HG03159 (cell line): ENCODE measurements around the gene PDCD11.
A peak's percentile ranks its signal among the peaks of the same experiment; 100 is the strongest.

Source experiments
- ATAC-seq: cut with Tn5 transposase; IDR thresholded peaks from one replicate; pipeline ENCODE4 v1.9.1; 2021; ENCODE audit warnings: mild to moderate bottlenecking, moderate library complexity; ENCODE audit not compliant: unreplicated experiment

Gene PDCD11

DNA sequence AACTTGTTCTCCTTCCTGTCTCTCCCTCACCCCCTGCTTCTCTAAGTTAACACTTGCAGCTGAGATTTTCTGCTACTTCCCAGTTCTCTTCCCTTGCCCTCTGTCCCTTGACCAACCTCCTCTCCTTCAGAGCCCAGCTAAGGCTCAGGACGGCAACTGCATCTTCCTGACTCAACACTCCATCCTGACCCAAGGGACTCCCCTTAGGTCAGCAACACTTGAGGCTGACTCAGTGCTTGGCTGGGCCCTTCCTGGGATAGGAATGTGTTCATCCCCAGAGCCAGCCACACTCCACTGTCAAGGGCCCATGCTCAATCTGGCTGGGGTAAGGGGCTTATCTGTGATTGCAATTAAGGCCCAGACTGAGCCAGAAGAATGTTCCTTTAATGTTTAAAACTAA is 52.3 kb downstream of the PDCD11 start:
- no peak for ATAC-seq

DNA sequence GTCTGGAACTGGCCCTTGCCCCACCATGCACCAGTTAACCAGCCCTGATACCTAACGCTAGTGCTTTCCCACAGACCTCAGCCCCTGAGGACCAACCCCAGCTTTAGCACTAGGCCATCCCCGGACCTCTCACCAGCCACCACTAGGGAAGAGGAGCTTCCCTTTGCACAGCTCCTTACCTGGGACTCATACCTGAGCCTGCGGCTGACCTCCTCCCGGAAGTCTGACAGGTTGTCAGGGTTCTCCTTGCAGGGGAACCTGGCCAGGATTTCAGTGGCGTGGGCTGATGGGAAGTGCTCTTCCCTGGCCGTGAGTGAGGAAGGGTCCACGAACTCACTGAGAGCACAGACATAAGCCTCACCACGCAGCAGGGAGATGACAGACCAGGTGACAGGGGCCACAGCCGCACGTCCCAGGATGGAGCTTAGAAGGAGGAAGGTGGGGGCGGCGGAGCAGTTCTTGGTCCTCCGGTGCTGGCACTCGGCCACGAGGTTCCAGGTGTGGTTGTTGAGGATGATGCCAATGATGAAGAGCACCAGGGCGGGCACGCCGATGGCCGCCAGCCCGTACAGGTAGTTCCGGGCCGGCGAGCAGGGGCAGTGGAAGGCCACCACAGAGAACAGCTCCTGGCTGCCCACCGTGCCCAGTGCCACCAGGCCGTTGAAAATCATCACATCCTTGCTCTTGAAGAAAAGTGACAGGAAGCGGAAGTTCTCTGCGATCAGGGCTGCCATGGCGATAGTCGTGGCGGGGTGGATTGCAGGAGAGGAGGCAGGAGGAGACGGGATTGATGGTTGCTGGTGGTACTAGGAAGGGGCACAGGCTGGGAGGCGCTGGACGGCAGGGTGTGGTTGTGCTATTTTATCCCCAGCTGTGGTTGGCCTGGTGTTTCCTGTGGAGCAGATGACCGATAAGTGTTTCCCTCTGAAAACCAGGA is 53.0 kb downstream of the PDCD11 start:
- ATAC-seq = no peak

DNA sequence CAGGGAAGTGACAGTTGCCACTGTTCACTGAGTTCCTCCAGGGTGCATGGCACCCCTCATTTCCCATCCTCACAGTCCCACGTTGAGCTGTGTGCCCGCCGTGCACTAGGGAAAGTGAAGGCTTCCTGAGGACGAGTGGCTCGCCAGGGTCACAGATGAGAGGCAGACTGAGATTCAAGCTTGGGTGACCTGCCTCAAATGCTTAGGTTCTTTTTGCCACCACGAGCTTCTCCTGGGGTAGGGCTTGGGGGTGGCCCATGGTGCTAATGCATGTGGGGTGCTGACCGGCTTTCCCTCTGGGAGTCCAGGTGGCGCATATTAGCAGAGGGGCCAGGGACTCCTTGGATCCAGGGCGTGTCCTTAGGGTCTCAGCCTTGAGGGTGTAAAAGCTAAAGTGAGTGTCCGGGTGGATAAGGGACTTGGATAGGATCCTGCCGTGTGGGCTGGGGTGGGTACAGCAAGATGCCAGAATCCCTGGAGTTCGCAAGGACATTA is 53.8 kb downstream of the PDCD11 start:
- ATAC-seq = no peak

DNA sequence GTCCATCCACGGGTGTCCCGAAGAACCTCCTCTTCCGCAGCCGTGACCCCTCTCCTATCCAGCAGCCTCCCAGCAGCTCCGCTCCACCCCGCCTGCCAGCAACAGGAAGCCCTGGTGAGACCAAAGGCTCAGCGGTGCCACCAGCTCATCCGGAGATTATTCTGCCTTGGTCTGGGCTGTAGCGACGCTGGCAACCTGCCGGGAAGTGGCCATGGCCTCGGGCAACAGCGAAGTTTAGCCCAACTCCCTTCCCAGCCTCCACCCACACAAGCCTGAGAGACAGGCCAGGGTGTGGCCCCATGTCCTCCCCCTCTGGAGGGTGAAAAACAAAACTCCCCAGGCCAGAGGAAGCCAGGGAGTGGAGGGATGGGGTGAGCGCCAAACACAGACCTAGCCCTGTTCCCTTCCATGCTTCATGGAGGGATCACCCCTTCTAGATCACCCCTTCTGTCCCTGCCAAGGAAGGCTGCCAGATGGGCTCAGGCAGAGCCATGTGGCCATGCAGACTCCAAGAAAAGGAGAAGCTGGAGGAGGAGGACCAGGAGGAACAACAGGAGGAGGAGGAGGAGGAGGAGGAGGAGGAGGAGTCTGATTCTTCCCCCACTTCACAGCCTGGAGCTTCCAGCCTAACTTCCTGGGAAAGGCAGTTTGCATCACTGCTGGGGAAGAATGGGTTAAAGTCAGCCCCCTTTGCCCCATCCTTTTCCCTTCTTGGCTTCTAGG is 54.8 kb downstream of the PDCD11 start:
- no peak for ATAC-seq

DNA sequence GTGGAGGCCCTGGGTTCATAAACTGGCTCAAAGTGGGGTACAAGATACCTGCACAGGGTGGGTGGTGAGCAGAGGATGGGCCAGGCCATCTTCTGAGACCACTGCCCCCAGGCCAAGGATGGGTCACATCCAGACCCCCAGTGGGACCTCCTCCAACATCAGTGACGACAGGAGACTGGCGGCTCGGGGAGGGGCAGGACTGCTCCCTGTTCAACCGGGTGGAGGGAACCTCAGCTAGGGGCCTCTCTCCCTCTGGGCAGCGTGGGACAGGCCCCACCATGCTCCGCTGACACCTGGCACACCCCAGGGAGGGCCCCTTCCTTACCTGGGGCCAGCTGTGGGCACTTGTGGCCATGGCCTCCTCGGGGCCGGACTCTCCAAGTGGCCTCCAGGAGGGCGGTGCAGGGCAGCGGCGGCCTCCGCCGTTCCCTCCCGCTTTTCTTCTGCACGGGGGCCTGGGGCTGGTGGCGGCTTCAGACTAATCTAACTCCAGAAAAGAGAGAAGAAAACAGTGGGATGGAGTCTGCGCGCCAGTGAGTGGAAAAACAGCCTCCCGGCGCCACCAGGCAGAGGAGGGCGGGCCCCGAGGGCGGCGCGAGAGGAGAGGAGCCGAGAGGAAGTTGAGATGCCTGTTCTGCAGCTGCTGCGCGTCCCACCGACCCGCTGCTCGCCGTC is 55.5 kb downstream of the PDCD11 start, which contains the start of gene CALHM2:
Gene CALHM2, minus strand, starts transcription at position 540 of the 675 bp plus-strand sequence. CDS start 2,429 bp downstream, outside the sequence.
- peak; percentile 70 for ATAC-seq

DNA sequence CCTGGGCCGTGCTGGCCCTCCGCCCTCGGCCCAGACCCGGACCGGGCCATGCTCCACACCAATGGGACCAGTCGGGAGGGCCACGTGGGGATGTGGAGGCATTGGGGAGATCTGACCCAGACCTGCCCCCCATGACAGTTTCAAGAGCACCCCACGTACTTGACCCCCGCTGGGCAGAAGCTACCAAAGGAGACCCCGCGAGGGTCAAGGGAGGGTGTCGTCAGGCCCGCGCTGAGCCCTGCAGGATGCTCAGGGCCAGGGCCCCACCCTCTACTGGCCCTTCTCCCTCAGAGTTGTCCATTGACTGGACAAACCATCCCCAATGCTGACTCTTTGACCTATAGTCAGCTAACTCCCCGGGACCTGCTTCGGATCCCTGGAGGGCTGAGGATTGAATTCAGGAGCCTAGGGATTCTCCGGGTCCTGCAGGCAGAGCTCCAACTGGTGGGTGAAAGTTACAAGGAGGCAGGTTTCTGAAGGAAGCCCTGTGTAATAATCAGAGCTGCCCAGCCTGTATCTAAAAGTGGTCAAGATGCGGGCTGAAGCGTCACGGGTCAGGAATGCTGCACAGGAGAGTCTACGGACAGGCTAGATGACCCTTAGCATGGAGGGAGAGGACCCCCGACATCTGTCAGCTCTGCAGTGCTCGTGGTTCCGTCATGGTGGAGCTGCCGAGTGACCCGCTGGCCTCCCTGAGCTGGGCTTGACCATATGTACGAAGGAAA is 56.2 kb downstream of the PDCD11 start:
- ATAC-seq = no peak

DNA sequence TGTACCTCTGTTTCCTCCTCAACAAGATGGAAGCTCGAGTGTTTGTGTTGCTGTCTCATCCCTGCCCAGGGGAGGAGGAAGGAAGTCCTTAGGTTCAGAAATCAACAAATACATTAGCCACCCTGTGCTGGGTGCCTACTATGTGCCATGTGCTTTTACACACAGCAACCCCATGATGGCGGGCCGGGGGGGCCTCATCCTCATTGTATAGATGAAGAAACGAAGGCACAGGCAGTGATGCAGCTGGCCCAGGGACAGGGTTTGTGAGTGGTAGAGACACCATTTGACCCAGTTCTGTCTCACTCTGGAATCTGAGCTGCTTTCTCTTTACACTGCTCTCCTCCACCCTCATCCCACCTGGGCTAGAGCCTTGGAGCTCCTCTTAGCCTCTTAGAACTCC is 57.6 kb downstream of the PDCD11 start:
- no peak for ATAC-seq

DNA sequence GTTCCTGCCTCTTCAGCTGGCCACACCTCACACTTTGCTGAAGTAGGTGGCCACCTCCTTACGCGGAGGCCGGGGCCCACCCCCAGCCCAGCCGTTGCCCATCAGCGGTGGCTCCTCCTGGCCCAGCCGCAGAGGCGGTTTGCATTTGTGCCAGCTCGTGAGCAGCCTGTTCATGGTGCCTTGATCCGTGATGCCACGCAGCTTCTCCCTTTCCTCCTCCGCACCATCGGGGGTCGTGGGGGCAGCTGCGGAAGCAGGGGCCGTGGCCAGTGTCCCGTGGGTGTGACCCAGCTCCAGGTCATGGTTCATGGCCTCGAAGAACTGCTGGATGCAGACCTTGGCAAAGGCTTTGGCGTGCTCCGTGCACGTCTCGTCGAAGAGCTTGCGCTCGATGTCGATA is 58.8 kb downstream of the PDCD11 start:
- ATAC-seq = no peak

DNA sequence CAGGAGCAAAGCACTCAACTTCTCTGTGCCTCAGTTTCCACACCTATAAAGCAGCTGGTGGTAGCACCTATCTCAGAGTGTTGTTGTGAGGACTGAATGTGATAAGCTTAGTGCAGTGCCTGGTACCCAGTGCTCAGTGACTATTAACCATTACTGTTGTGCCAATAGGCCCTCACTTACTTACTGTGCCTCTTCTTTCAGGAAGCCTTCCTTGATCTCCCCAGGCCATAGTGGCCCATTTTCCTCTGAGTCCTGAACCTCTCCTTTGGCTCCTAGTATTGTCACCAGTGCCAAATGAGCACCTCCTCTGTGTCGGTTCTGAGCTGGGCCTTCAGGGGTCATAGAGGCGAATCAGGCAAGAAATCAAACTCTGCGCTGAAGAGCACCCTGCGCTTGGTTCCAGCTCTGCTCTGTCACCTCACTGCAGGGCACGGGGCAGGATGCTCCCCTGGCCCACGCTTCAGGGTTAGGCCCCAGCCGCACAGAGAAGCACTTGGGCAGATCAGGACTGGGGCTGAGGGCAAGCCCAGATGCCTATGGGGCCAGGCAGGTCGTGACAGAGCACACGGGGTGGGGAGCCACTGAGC is 59.7 kb downstream of the PDCD11 start:
- no peak for ATAC-seq

DNA sequence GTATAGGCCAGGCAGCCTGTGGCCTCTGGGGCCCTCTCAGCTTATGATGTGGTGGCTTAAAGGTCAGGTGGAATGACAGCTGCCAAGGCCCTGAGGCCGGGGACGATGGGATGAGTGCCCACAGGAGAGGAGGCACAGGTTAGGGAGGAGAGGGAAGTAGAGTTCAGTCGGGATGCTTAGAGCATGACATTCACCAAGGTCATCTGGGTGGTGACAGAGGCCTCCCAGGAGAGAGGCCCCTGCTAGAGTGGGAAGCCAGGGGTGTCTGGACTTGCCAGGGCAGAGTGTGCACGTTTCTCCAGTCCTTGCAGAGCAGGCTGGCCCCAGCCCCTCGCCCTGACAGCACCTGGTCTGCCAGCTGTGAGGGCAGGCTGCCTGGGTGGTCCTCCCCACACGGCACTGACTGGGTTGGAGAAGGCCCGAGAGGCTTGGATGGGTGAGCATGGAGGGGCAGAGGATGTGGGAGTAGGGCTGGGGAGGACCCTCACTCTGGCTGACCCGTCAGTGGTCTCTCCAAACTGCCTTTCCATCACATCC is 60.8 kb downstream of the PDCD11 start:
- ATAC-seq = no peak

DNA sequence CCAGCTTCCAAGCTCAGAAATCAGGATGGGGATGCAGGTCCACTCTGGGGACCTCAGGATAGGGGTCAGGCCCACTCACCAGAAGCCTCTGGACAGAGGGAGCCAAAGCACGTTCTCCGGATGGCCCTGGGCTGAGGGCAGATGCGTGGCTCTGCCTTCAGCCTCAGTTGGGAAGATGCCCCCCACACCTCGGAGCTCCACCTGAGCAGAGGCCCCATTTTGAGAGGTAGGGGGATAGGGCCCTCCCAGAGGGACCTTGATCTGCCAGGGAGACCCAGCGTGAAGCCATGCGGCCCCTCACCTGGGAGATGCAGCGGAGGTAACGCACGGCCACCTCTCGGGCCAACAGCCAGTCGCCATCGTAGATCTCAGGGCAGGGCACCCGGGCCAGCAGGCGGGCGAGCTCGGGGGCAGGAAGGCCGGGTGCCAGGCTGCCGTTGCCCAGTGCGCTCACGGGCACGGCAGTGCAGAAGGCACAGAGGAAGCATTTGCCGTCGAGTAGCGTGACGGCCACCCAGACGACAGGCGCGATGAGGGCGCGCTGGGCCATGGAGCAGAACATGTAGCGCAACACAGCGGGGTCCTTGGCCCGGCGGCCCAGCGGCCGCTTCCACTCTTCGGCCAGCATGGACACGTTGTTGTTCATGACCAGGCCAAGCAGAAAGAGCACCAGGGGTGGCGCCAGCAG is 61.6 kb downstream of the PDCD11 start:
- ATAC-seq = no peak

DNA sequence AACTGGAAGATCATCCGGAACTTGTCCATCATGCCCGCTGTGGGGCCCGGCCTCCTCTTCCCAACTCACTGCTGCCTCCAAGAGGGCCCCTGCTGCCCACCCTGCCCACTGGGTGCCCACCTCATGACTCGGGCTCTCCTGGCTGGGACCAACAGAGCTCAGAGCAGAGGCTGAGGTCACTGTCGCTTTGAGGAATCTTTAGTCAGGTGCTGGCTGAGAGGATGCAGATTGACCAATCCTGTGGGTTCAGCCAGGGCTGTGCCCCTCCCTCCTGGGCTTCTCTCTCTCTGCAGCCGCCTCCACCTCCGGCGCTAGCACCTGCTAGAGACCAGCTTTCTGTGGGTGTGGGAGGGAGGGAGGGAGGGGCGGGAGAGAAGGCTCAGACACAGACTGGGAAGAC is 62.3 kb downstream of the PDCD11 start, which contains the start of gene CALHM1:
Gene CALHM1, minus strand, starts transcription at position 181 of the 400 bp plus-strand sequence. Its CDS starts 149 bp downstream, at position 32.
- ATAC-seq = peak; percentile 49

DNA sequence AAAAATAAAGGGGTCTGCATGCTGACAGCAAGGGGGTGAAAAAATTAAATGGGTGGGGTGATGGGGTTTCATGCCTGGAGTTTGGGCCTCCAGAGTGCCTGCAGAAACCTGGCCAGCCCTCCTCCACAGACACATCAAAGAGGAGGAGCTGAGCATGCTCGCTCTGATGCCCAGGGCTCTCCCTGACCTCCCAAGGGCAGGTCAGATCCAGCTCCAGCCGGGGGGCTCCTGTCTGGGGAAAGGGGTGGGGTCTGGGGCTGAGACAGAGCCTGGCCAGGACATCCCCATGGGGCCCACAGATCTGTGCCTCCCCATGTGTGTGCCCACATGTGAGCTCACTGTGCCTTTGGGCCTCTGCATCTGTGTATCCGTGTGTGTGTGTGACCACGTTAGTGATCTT is 63.2 kb downstream of the PDCD11 start:
- no peak for ATAC-seq

DNA sequence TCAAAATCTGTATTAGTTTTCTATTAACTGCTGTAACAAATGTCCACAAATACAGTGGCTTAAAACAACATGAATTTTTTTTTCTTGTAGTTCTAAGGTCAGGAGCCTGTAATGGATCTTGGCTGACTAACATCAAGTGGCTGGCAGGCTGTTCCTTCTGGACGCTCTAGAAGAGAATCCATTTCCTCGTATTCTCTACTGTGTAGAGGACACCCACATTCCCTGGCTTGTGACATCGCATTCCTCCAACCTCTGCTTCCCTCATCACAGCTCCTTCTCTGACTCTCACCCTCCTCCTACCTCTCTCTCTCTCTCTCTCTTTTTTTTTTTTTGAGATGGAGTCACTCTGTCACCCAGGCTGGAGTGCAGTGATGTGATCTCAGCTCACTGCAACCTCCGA is 67.1 kb downstream of the PDCD11 start:
- no peak for ATAC-seq

DNA sequence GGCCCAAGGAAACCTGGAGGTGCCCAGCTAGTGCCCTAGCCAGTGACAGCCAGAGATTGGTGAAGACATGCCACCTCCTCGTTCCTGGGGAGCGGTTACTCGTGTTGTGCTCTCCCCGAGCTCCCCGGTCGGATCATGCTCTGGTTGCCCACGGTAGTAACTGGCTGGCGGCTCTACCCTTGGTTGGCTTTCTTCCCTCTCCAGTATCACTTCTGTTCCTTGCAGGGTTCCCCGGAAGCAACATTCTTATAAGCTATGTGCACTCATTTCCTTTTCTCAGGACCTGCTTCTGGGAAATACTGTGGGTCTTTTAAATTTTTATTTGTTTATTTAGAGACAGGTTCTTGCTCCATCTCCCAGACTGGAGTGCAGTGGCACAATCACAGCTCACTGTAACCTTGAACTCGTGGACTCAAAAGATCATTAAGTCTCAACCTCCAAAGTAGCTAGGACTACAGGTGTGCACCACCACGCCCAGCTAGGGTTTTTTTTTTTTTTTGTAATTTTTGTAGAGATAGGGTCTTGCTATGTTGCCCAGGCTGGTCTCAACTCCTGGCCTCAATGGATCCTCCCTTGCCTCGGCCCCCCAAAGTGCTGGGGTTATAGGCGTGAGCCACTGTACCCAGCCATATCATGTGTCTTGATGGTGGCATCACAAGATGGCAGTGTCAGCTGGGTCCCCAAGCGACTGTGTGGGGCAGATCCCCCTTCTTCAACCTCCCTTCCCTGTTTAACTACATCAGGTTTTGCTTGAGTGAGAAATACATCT is 69.2 kb downstream of the PDCD11 start:
- no peak for ATAC-seq

DNA sequence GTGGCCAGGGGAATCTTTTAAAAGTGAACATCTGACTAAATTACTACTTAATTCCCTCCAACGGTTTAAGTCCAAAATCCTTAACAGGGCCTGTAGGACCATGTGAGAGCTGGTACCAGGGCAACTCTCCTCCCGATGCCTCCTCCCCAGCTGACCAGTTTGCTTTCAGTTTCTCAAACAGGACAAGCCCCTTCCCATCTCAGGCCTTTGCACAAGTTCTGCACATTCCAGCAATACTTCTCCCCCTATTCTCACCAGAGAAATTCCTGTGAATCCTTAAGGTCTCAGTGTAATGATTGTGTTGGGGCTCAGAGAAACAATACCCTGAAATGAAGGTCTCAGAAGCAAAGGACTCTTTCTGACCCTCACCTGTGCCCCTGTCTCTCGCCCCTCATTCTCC is 70.3 kb downstream of the PDCD11 start:
- no peak for ATAC-seq

DNA sequence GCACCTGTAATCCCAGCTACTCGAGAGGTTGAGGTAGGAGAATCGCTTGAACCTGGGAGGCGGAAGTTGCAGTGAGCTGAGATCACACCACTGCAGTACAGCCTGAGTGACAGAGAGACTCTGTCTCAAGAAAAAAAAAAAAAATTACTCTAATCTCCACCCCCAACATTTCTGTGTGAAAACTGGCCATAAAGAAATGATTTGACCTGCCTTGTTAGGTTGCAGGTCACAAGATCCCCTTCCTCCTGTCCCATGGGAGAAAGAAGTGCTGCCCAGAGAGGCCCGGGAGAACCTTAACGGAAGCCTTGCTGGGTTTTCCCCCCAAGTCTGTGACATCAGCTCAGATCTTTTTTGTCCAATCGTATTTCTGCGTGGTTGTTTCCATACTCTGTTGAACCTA is 71.0 kb downstream of the PDCD11 start:
- ATAC-seq = no peak

DNA sequence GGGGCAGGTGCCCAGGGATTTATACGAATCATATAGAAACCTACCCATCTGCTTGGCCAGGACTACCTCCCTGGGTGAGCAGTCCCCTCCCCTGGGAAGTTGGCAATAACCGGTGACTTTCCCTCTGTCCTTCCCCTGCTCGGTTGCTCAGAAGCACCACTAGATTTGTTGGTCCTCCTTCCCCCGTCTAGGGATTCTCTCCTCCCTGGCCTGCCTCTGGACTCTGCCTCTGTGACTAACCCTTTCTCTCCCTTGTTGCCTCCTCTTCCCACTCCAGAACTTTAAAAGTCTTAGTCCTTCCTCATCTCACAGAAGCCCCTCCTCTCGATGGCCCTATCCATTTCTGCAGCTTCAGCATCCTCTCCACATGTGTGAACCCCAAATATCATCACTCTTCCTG is 72.8 kb downstream of the PDCD11 start:
- ATAC-seq = no peak
